NCI-H524 (cell line): ENCODE results near the gene MAL.

ENCODE experiments used
- DNase-seq, 2 experiments: peaks; one replicate each; lab custom pipeline; 2025; lab: John Stamatoyannopoulos, UW

The MAL gene

GRCh38 chr2:94996305-94997100 lies 29.0 kb upstream of the MAL start:
- DNase-seq = no peak

- no peak for DNase-seq
These were observed 27.3 kb upstream of the MAL start for GRCh38 chr2:94997981-94998930.

GRCh38 chr2:94999431-94999883 lies 26.1 kb upstream of the MAL start:
- DNase-seq = no peak

- no peak for DNase-seq
These were observed 24.4 kb upstream of the MAL start for GRCh38 chr2:95001051-95001562.

- no peak for DNase-seq
These were observed 23.8 kb upstream of the MAL start for GRCh38 chr2:95001701-95002100.

GRCh38 chr2:95002498-95002897 lies 23.0 kb upstream of the MAL start:
- DNase-seq = no peak

GRCh38 chr2:95004287-95004686 lies 21.2 kb upstream of the MAL start:
- no peak for DNase-seq

GRCh38 chr2:95004711-95005110 lies 20.8 kb upstream of the MAL start:
- DNase-seq = no peak

GRCh38 chr2:95005726-95006125 lies 19.8 kb upstream of the MAL start:
- no peak for DNase-seq

- DNase-seq = no peak
These were observed 18.9 kb upstream of the MAL start for GRCh38 chr2:95006588-95006987.

GRCh38 chr2:95007031-95007609 lies 18.4 kb upstream of the MAL start:
- no peak for DNase-seq

GRCh38 chr2:95007822-95008221 lies 17.7 kb upstream of the MAL start:
- DNase-seq = no peak

GRCh38 chr2:95008306-95008705 lies 17.2 kb upstream of the MAL start:
- DNase-seq = no peak

- no peak for DNase-seq
These were observed 16.5 kb upstream of the MAL start for GRCh38 chr2:95008996-95009395.

- DNase-seq = no peak
These were observed 16.1 kb upstream of the MAL start for GRCh38 chr2:95009412-95009811.

GRCh38 chr2:95010126-95010525 lies 15.4 kb upstream of the MAL start:
- no peak for DNase-seq

- DNase-seq = no peak
These were observed 14.8 kb upstream of the MAL start for GRCh38 chr2:95010718-95011117.

GRCh38 chr2:95012881-95013550 lies 12.5 kb upstream of the MAL start:
- DNase-seq = no peak

- no peak for DNase-seq
These were observed 11.8 kb upstream of the MAL start for GRCh38 chr2:95013726-95014125.

- no peak for DNase-seq
These were observed 11.3 kb upstream of the MAL start for GRCh38 chr2:95014126-95014708.

- no peak for DNase-seq
These were observed 10.1 kb upstream of the MAL start for GRCh38 chr2:95015261-95015912.
